Loucy (cell line): ENCODE results near the gene UBR4.
"Not testable (repeated sequence)": the region's sequence is repeated elsewhere in the genome, so short reads cannot be mapped to it uniquely, and the experiment has no call there.

ENCODE experiments used
- H2AFZ ChIP-seq: fragments of 200-600 bp; sonication (generic); 2 replicates; pipeline ENCODE4 v1.6.0; 2016; ENCODE audit warnings: antibody characterized with exemption, mild to moderate bottlenecking, low read length, moderate library complexity
- H3F3A ChIP-seq: fragments of 200-600 bp; 2 replicates; pipeline ENCODE4 v1.6.0; 2016; ENCODE audit warnings: antibody characterized with exemption, low read depth, mild to moderate bottlenecking
- H3K27me3 ChIP-seq: fragments of 200-600 bp; sonication (generic); 2 replicates; pipeline ENCODE4 v1.6.1; 2014; ENCODE audit warnings: low read length, mild to moderate bottlenecking; ENCODE audit not compliant: insufficient read depth, poor library complexity, severe bottlenecking
- H3K36me3 ChIP-seq: fragments of 200-600 bp; sonication (generic); 2 replicates; pipeline ENCODE4 v1.6.1; 2016; ENCODE audit warnings: low read length; ENCODE audit not compliant: insufficient read depth
- H3K4me1 ChIP-seq: fragments of 200-600 bp; sonication (generic); 2 replicates; pipeline ENCODE4 v1.5.1; 2014; ENCODE audit warnings: low read length, mild to moderate bottlenecking; ENCODE audit not compliant: insufficient read depth, poor library complexity, severe bottlenecking
- H3K4me2 ChIP-seq: fragments of 200-600 bp; sonication (generic); 2 replicates; pipeline ENCODE4 v1.6.0; 2014; ENCODE audit warnings: antibody characterized with exemption, low read length, low read depth, mild to moderate bottlenecking; ENCODE audit not compliant: poor library complexity, severe bottlenecking
- H3K4me3 ChIP-seq: fragments of 200-600 bp; sonication (generic); 2 replicates; pipeline ENCODE4 v1.5.1; 2014; ENCODE audit warnings: low read length, mild to moderate bottlenecking, mixed read lengths; ENCODE audit not compliant: poor library complexity, severe bottlenecking
- H3K79me2 ChIP-seq: fragments of 200-600 bp; sonication (generic); 2 replicates; pipeline ENCODE4 v1.6.1; 2014; ENCODE audit warnings: low read length; ENCODE audit not compliant: insufficient read depth
- H3K9ac ChIP-seq: fragments of 200-600 bp; sonication (generic); 2 replicates; pipeline ENCODE4 v1.6.0; 2014; ENCODE audit warnings: mild to moderate bottlenecking, low read depth, low read length, moderate library complexity; ENCODE audit not compliant: poor library complexity, severe bottlenecking
- H3K9me2 ChIP-seq: fragments of 200-600 bp; sonication (generic); replicated peaks from 2 replicates; pipeline ENCODE4 v1.6.1; 2016; ENCODE audit warnings: low read depth, low read length, mixed read lengths
- H3K9me3 ChIP-seq: fragments of 200-600 bp; sonication (generic); 2 replicates; pipeline ENCODE4 v1.6.1; 2014; ENCODE audit warnings: mild to moderate bottlenecking, antibody characterized with exemption, low read length, low read depth; ENCODE audit not compliant: insufficient read depth
- H4K20me1 ChIP-seq: fragments of 200-600 bp; sonication (generic); 2 replicates; pipeline ENCODE4 v1.6.0; 2014; ENCODE audit warnings: antibody characterized with exemption, low read length, mild to moderate bottlenecking; ENCODE audit not compliant: insufficient read depth, poor library complexity, severe bottlenecking
- EZH2phosphoT487 ChIP-seq: fragments of 200-600 bp; IDR thresholded peaks from 2 replicates; pipeline ENCODE4 v1.6.1; 2018; ENCODE audit warnings: antibody characterized with exemption, mild to moderate bottlenecking, moderate library complexity, borderline replicate concordance
- TF ChIP-seq, protein P1 (sequence below): fragments of 200-600 bp; sonication (generic); conservative IDR thresholded peaks from 2 replicates; pipeline ENCODE4 v1.5.1; 2014; ENCODE audit warnings: mild to moderate bottlenecking, antibody characterized with exemption, low read length

Gene UBR4

DNA sequence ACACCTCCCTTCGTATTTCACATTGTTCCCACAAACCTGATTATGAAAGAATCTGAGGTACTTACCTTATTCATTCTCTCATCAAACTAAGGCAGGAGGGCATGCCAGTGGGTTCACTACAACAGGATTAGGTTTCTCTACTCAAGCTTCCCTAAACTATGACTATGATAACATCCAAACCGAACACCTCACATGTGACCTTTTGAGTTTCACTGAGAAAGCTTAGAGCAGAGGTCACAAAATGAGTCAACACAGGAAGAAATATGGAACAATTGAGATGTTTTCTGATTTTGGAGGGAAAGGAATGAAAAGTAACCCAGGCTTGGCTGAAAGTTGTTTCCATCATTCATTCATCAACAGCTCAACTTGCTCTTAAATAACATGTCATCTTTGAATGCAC, 24.1 kb downstream of the UBR4 start:
- Histone ChIP-seq H3K4me1 (peaks cover 5% of the 10 kb centered on the region), H3K79me2 (no peaks in the 10 kb centered on the region), H3K9me2 (no peaks in the 10 kb centered on the region), H3K4me2 (no peak overlapping the region), H3K9me3 (no peaks in the 10 kb centered on the region), H2AFZ (no peak overlapping the region), H3K36me3 (peaks cover 87% of the 10 kb centered on the region), H3K9ac (no peak overlapping the region), H4K20me1 (no peaks in the 10 kb centered on the region), H3K4me3 (no peak overlapping the region), H3K27me3 (no peaks in the 10 kb centered on the region), H3F3A (peaks cover under 1% of the 10 kb centered on the region; the same call in 1 of the 2 replicates)
- TF ChIP-seq, protein P1, sequence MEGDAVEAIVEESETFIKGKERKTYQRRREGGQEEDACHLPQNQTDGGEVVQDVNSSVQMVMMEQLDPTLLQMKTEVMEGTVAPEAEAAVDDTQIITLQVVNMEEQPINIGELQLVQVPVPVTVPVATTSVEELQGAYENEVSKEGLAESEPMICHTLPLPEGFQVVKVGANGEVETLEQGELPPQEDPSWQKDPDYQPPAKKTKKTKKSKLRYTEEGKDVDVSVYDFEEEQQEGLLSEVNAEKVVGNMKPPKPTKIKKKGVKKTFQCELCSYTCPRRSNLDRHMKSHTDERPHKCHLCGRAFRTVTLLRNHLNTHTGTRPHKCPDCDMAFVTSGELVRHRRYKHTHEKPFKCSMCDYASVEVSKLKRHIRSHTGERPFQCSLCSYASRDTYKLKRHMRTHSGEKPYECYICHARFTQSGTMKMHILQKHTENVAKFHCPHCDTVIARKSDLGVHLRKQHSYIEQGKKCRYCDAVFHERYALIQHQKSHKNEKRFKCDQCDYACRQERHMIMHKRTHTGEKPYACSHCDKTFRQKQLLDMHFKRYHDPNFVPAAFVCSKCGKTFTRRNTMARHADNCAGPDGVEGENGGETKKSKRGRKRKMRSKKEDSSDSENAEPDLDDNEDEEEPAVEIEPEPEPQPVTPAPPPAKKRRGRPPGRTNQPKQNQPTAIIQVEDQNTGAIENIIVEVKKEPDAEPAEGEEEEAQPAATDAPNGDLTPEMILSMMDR: no peak
- no peak for TF ChIP-seq EZH2phosphoT487

DNA sequence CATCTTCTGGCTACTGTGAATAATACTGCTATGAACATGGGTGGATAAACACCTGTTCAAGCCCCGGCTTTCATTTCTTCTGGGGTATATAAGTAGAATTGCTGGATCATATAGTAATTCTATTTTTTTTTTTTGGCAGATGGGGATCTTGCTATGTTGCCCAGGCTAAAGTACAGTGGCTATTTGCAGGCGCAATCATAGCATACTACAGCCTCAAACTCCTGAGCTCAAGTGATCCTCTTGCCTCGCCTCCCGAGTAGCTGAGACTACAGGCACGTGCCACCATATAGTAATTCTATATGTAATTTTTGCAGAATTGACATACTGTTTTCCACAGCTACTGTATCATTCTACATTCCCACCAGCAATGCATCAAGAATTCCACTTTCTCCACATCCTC, 27.8 kb downstream of the UBR4 start:
- no peaks in the 10 kb centered on the region for H3K9me3 ChIP-seq
- H4K20me1 ChIP-seq: no peaks in the 10 kb centered on the region
- no peaks in the 10 kb centered on the region for H3K27me3 ChIP-seq
- H2AFZ ChIP-seq: no peak overlapping the region
- peaks cover 31% of the 10 kb centered on the region for H3K4me1 ChIP-seq
- no peaks in the 10 kb centered on the region for H3K9me2 ChIP-seq
- no peak overlapping the region for H3K4me3 ChIP-seq
- H3K4me2 ChIP-seq: no peak overlapping the region
- no peak overlapping the region for H3K9ac ChIP-seq
- TF ChIP-seq, protein P1: no peak
- no peak for TF ChIP-seq EZH2phosphoT487
- H3K79me2 ChIP-seq: peaks cover 3% of the 10 kb centered on the region; the same call in 1 of the 2 replicates
- peaks cover 69% of the 10 kb centered on the region for H3K36me3 ChIP-seq
- H3F3A ChIP-seq: peaks cover 26% of the 10 kb centered on the region

DNA sequence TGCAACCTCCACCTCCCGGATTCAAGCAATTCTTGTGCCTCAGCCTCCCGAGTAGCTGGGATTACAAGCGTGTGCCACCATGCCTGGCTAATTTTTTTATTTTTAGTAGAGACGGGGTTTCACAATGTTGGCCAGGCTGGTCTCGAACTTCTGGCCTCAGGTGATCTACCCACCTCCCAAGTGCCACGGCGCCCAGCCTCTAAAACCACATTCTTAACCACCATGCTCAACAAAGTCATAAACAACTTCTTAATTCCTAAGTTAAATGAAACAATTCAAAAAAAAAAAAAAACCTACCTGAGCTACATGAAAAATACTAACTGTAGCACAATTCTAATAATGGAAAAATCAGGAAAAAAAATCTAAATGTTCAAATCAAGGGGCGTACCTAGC, 29.8 kb downstream of the UBR4 start:
- H3K9me2 ChIP-seq: not testable (repeated sequence)

DNA sequence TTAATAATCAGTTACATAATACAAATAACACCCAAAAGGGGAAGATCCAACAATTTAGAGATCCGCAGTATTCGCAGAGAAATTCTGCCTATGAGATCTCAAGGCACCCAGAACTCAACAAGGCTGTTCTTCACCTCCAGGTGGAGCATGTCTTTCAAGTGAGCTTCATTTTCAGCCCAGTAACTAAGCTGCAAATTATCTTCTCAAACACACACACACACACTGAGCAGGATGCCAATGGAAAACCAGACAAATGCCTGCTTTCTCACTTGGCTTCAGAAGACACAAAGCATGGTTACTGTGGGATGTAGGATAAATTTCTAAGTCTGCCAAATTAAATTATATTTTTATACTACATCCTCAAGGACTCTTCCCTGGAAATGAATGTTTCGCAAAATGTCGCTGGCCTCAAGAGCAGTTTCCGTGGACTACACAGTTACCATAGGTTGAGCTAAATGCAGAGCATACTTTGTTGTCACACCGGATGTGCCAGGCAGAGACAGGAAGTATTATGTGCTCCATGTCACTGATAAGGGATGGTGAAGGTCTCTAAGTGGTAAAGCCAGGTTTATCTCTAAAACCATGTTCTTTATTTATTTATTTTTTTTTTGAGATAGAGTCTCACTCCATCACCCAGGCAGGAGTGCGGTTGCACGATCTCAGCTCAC, 30.3 kb downstream of the UBR4 start:
- Histone ChIP-seq H3K27me3 (no peaks in the 10 kb centered on the region), H3K4me2 (peak overlapping the region; percentile 65), H3K36me3 (peaks cover 72% of the 10 kb centered on the region), H2AFZ (no peak overlapping the region), H3K4me3 (peak overlapping the region; percentile 57), H3K9ac (peak overlapping the region; percentile 62), H3K79me2 (peaks cover 6% of the 10 kb centered on the region; the same call in 1 of the 2 replicates), H3K9me3 (no peaks in the 10 kb centered on the region), H3K4me1 (peaks cover 38% of the 10 kb centered on the region), H4K20me1 (no peaks in the 10 kb centered on the region), H3K9me2 (no peaks in the 10 kb centered on the region), H3F3A (peaks cover 26% of the 10 kb centered on the region)
- TF ChIP-seq, protein P1: peak; percentile 74
- no peak for TF ChIP-seq EZH2phosphoT487

More for the DNA sequence above, 29.8 kb downstream of the UBR4 start:
- H3K9me3 ChIP-seq, H3K79me2 ChIP-seq, H4K20me1 ChIP-seq, H3K27me3 ChIP-seq, H2AFZ ChIP-seq: not testable (repeated sequence)
- Histone ChIP-seq H3K4me2 (peak overlapping the region; percentile 65), H3K9ac (peak overlapping the region; percentile 62), H3K36me3 (peaks cover 72% of the 10 kb centered on the region), H3F3A (peaks cover 26% of the 10 kb centered on the region), H3K4me1 (peaks cover 33% of the 10 kb centered on the region), H3K4me3 (peak overlapping the region; percentile 57)
